ENCODE results near the gene ZBTB20. TPM values are rescaled to one million over a fixed set of nuclear protein-coding genes. Genes with fewer than 3 reads are reported as not detected.

The ZBTB20 gene
- total and polyA plus RNA-seq, 12 donors: 2.8 to 167 (median 108) TPM

DNA sequence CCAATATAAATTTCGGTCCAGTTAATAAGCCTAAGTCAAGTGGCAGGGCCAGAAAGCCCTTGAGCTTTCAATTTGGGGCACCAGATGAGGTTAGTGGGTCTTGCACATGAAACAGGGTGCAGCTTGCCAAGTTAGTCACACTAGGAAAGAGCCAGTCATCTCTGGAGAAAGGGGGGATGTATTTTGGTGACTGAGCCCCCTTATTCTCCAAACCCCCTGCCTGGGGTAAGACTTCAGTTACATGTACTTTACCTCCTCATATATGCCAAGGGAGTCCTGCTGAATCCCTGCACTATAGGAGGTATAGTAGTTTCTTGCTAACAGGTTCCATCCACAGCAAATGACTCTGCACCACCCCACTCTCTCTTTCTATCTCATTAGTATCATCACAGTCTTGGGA, 790.6 kb downstream of the ZBTB20 start:
- DNase-seq: no peak
- 81 to 100% (median 86%) methylated on average over 1 of the region's 1 CpG for WGBS, 4 donors
- H3K36me3 ChIP-seq (replicated peaks in 1 of 2): peaks cover 0 to 3% of the 10 kb centered on the region in 2 donors
- no peak for TF ChIP-seq POLR2A (IDR thresholded peaks at IDR 0.05)
- TF ChIP-seq, protein P1, sequence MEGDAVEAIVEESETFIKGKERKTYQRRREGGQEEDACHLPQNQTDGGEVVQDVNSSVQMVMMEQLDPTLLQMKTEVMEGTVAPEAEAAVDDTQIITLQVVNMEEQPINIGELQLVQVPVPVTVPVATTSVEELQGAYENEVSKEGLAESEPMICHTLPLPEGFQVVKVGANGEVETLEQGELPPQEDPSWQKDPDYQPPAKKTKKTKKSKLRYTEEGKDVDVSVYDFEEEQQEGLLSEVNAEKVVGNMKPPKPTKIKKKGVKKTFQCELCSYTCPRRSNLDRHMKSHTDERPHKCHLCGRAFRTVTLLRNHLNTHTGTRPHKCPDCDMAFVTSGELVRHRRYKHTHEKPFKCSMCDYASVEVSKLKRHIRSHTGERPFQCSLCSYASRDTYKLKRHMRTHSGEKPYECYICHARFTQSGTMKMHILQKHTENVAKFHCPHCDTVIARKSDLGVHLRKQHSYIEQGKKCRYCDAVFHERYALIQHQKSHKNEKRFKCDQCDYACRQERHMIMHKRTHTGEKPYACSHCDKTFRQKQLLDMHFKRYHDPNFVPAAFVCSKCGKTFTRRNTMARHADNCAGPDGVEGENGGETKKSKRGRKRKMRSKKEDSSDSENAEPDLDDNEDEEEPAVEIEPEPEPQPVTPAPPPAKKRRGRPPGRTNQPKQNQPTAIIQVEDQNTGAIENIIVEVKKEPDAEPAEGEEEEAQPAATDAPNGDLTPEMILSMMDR (IDR thresholded peaks at IDR 0.05): no peak
- H3K4me1 ChIP-seq (replicated peaks in 1 of 2): no peaks in the 10 kb centered on the region
- intact Hi-C loops (cut with DNase I): no loop called here
- no peak overlapping the region for H3K27ac ChIP-seq
- H3K9me3 ChIP-seq (replicated peaks in 1 of 3): no peaks in the 10 kb centered on the region
- no peaks in the 10 kb centered on the region for H3K27me3 ChIP-seq
- H3K4me3 ChIP-seq: no peak overlapping the region

DNA sequence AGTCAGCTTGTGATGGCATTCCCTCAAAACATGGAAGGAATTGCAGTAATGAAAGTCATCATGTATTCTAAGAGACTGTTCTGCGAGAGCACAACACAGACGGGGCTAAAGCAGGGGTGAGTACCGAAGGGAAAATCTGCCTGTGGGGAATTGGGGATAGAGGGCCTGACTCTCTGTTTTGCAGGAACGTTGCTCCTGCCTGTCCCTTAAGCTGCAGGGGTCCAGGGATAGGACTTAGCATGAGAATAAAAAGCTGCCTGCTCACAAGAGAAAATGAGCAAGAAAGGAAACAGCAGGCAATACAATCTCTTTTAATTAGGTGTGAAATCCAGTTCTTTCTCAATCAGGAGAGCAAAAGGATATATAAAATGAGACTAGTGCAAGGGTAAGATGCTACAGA, 791.0 kb downstream of the ZBTB20 start:
- intact Hi-C loops (cut with DNase I): no loop called here
- no peaks in the 10 kb centered on the region for H3K9me3 ChIP-seq (replicated peaks in 1 of 3)
- TF ChIP-seq POLR2A (IDR thresholded peaks at IDR 0.05): no peak
- TF ChIP-seq, protein P1 (IDR thresholded peaks at IDR 0.05): no peak

GRCh38 chr3:114355653-114356052, 791.4 kb downstream of the ZBTB20 start:
- Histone ChIP-seq H3K27me3 (no peaks in the 10 kb centered on the region), H3K36me3 (replicated peaks in 1 of 2) (peaks cover 0 to 11% of the 10 kb centered on the region in 2 donors)

More for the DNA sequence above, 791.0 kb downstream of the ZBTB20 start:
- 74 to 86% (median 84%) methylated on average over 4 of the region's 4 CpGs for WGBS, 4 donors
- H3K4me3 ChIP-seq: no peak overlapping the region
- H3K27me3 ChIP-seq: no peaks in the 10 kb centered on the region
- peaks cover 0 to 7% of the 10 kb centered on the region in 2 donors for H3K36me3 ChIP-seq (replicated peaks in 1 of 2)
- H3K27ac ChIP-seq: no peak overlapping the region
- H3K4me1 ChIP-seq (replicated peaks in 1 of 2): no peaks in the 10 kb centered on the region
- no peak for DNase-seq

GRCh38 chr3:114351822-114352145, 795.3 kb downstream of the ZBTB20 start:
- H3K9me3 ChIP-seq (replicated peaks in 1 of 3): no peaks in the 10 kb centered on the region
- no peaks in the 10 kb centered on the region for H3K27me3 ChIP-seq
- H3K27ac ChIP-seq: no peak overlapping the region
- H3K36me3 ChIP-seq (replicated peaks in 1 of 2): peaks cover 0 to 27% of the 10 kb centered on the region in 2 donors
- intact Hi-C loops (cut with DNase I): no loop called here
- no peak for DNase-seq
- WGBS, 4 donors: 97 to 100% (median 97%) methylated on average over 8 to 9 of the region's 9 CpGs
- no peak for TF ChIP-seq POLR2A (IDR thresholded peaks at IDR 0.05)
- TF ChIP-seq, protein P1 (IDR thresholded peaks at IDR 0.05): no peak
- no peak overlapping the region for H3K4me3 ChIP-seq
- no peaks in the 10 kb centered on the region for H3K4me1 ChIP-seq (replicated peaks in 1 of 2)

More at GRCh38 chr3:114355653-114356052, 791.4 kb downstream of the ZBTB20 start:
- Histone ChIP-seq H3K9me3 (replicated peaks in 1 of 3) (no peaks in the 10 kb centered on the region), H3K27ac (no peak overlapping the region), H3K4me3 (no peak overlapping the region), H3K4me1 (replicated peaks in 1 of 2) (no peaks in the 10 kb centered on the region)
- DNase-seq: no peak
- TF ChIP-seq POLR2A (IDR thresholded peaks at IDR 0.05): no peak
- TF ChIP-seq, protein P1 (IDR thresholded peaks at IDR 0.05): no peak
- intact Hi-C loops (cut with DNase I): no loop called here
